ENCODE data around the gene CD180.

GRCh38 chr5:67189931-67190330, 6.7 kb downstream of the CD180 start:
- TF ChIP-seq CTCF (IDR thresholded peaks at IDR 0.05) (no peak), POLR2A (IDR thresholded peaks at IDR 0.05) (no peak)
